Upper lobe of left lung (tissue), 4 donors: Measurements from ENCODE around the gene UBXN10.
"Not testable (repeated sequence)": the region's sequence is repeated elsewhere in the genome, so short reads cannot be mapped to it uniquely, and the experiment has no call there.

Experiments used
- CTCF ChIP-seq, 6 experiments: fragments of 450-650 bp in 4 of 6; fragments of 200-600 bp in 2 of 6; sonication (generic) in 2 of 6; IDR thresholded peaks; one replicate each; pipeline ENCODE4 v1.5.1; 2016 to 2019; ENCODE audit warnings: antibody characterized with exemption in 6 of 6
- POLR2A ChIP-seq, 4 donors: fragments of 450-650 bp; IDR thresholded peaks; one replicate each; pipeline ENCODE4 v1.5.1; 2016 to 2017; ENCODE audit warnings: antibody characterized with exemption in 4 of 4, mild to moderate bottlenecking in 2 of 4
- POLR2AphosphoS5 ChIP-seq, 2 donors: sonication (generic); formaldehyde crosslinking; IDR thresholded peaks; one replicate each; pipeline ENCODE4 v1.5.1; 2017; ENCODE audit warnings: antibody characterized with exemption in 2 of 2

- not testable (repeated sequence) for TF ChIP-seq POLR2A, CTCF, POLR2AphosphoS5 (IDR thresholded peaks at IDR 0.05)
Observed at GRCh38 chr1:20219053-20219452, 33.2 kb downstream of the UBXN10 start.
